ENCODE results near the gene EFHC1.

GRCh38 chr6:52570291-52570700, 150.2 kb downstream of the EFHC1 start:
- TF ChIP-seq, protein P1, sequence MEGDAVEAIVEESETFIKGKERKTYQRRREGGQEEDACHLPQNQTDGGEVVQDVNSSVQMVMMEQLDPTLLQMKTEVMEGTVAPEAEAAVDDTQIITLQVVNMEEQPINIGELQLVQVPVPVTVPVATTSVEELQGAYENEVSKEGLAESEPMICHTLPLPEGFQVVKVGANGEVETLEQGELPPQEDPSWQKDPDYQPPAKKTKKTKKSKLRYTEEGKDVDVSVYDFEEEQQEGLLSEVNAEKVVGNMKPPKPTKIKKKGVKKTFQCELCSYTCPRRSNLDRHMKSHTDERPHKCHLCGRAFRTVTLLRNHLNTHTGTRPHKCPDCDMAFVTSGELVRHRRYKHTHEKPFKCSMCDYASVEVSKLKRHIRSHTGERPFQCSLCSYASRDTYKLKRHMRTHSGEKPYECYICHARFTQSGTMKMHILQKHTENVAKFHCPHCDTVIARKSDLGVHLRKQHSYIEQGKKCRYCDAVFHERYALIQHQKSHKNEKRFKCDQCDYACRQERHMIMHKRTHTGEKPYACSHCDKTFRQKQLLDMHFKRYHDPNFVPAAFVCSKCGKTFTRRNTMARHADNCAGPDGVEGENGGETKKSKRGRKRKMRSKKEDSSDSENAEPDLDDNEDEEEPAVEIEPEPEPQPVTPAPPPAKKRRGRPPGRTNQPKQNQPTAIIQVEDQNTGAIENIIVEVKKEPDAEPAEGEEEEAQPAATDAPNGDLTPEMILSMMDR (IDR thresholded peaks at IDR 0.05; ENCODE audit: insufficient read depth, low read length, poor library complexity, severe bottlenecking): no peak
- no peak for TF ChIP-seq EZH2phosphoT487 (conservative IDR thresholded peaks at IDR 0.05; ENCODE audit: low read length)
